ENCODE measurements around the gene TNS1. TPM values are rescaled to one million over a fixed set of nuclear protein-coding genes. Genes with fewer than 3 reads are reported as not detected.

TNS1 gene
- total and polyA plus RNA-seq, 10 of the 15 experiments (the other 5 are each of a cell fraction or from before 2014, with no cell fraction given): 0.05 to 0.44 TPM; not detected in 8

DNA sequence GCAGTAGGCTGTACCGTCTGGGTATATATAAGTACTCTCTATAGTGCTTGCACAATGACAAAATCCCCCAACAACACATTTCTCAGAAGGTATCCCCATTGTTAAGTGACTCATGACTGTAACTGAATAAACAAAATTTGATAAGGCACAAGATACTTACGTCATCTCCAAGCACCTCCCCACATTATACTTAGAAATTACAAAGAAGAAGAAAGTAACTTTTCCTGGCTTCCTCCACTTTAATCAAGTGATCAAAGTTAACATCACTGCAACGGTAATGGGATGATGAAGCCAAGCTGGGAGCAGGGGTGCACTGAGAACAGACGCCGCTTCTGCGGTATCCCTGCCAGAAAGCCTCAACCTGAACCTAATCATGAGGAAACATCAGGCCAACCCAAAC, 9.7 kb downstream of the TNS1 start:
- no peaks in the 10 kb centered on the region for H3K79me2 ChIP-seq (ENCODE audit: control insufficient read depth, insufficient read depth, low read length)
- H2AFZ ChIP-seq (ENCODE audit: control insufficient read depth, low read depth, low read length): no peak overlapping the region
- BruUV-seq (replicated peaks): no TSS peak
- in situ Hi-C loops (cut with MboI) (no loop called here), intact Hi-C loops (cut with micrococcal nuclease; ENCODE audit: unreplicated experiment) (no loop called here)
- no peaks in the 10 kb centered on the region for H4K20me1 ChIP-seq (ENCODE audit: control insufficient read depth, insufficient read depth)
- peaks cover 1% of the 10 kb centered on the region; the same call in 2 of the 3 replicates for H3K9me3 ChIP-seq (replicated peaks; ENCODE audit: control insufficient read depth, insufficient read depth, low read length)
- RAD21 ChIA-PET (ENCODE audit: unreplicated experiment): no interaction called here
- SMC1A ChIA-PET (ENCODE audit: uncharacterized antibody, unreplicated experiment): interaction anchor here (0.9 to 1.8 kb wide), 2 partner anchors 55 to 207 kb away, joined by 3 read pairs; no protein-coding TSS in a partner anchor
- H3K9ac ChIP-seq (ENCODE audit: control insufficient read depth, insufficient read depth, low read length): no peak overlapping the region
- no peak overlapping the region for H3K4me3 ChIP-seq
- no peaks in the 10 kb centered on the region for H3K4me1 ChIP-seq (ENCODE audit: control insufficient read depth, insufficient read depth, low read length)
- no peaks in the 10 kb centered on the region for H3K36me3 ChIP-seq (ENCODE audit: control insufficient read depth in 2 of 2, insufficient read depth in 2 of 2, low read length in 1 of 2)
- DNase-seq (ENCODE audit: low read depth, low spot score): no peak
- FAIRE-seq: no peak
- no peak overlapping the region for H3K4me2 ChIP-seq (ENCODE audit: control insufficient read depth, insufficient read depth)
- 54% methylated on average over 6 of the region's 6 CpGs for WGBS (ENCODE audit: insufficient coverage, insufficient replicate concordance, low lambda C conversion rate, missing lambda C conversion rate)
- H3K27me3 ChIP-seq (replicated peaks in 1 of 2; ENCODE audit: control insufficient read depth in 2 of 2, insufficient read depth in 2 of 2, low read length in 1 of 2): no peaks in the 10 kb centered on the region; a peak in 1 of 4 replicates
- CTCF ChIA-PET: interaction anchor here (0.6 to 1.5 kb wide), 5 partner anchors 12 to 207 kb away, joined by 3 to 8 read pairs (median 5); no protein-coding TSS in a partner anchor
- ATAC-seq: no peak
- TF ChIP-seq IRF4 (IDR thresholded peaks at IDR 0.05; ENCODE audit: low read depth, low read length): no peak
- TF ChIP-seq, protein P1, sequence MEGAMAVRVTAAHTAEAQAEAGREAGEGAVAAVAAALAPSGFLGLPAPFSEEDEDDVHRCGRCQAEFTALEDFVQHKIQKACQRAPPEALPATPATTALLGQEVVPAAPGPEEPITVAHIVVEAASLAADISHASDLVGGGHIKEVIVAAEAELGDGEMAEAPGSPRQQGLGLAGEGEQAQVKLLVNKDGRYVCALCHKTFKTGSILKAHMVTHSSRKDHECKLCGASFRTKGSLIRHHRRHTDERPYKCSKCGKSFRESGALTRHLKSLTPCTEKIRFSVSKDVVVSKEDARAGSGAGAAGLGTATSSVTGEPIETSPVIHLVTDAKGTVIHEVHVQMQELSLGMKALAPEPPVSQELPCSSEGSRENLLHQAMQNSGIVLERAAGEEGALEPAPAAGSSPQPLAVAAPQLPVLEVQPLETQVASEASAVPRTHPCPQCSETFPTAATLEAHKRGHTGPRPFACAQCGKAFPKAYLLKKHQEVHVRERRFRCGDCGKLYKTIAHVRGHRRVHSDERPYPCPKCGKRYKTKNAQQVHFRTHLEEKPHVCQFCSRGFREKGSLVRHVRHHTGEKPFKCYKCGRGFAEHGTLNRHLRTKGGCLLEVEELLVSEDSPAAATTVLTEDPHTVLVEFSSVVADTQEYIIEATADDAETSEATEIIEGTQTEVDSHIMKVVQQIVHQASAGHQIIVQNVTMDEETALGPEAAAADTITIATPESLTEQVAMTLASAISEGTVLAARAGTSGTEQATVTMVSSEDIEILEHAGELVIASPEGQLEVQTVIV (IDR thresholded peaks at IDR 0.05; ENCODE audit: borderline replicate concordance, partially characterized antibody): no peak
- TF ChIP-seq SUPT20H (IDR thresholded peaks at IDR 0.05; ENCODE audit: borderline replicate concordance, control insufficient read depth, low read depth, low read length): no peak
- TF ChIP-seq, protein P2, sequence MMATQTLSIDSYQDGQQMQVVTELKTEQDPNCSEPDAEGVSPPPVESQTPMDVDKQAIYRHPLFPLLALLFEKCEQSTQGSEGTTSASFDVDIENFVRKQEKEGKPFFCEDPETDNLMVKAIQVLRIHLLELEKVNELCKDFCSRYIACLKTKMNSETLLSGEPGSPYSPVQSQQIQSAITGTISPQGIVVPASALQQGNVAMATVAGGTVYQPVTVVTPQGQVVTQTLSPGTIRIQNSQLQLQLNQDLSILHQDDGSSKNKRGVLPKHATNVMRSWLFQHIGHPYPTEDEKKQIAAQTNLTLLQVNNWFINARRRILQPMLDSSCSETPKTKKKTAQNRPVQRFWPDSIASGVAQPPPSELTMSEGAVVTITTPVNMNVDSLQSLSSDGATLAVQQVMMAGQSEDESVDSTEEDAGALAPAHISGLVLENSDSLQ (IDR thresholded peaks at IDR 0.05): no peak
- no peak for TF ChIP-seq ZNF217 (IDR thresholded peaks at IDR 0.05)
- no peak for TF ChIP-seq GATAD2B (conservative IDR thresholded peaks at IDR 0.05; ENCODE audit: low read depth)
- POLR2A ChIA-PET: no interaction called here
- H3K27ac ChIP-seq (ENCODE audit: control insufficient read depth, insufficient read depth): no peak overlapping the region
